Measurements from ENCODE around the gene DUSP16. TPM values are rescaled to one million over a fixed set of nuclear protein-coding genes. Genes with fewer than 3 reads are reported as not detected.

Gene DUSP16
- total and polyA plus RNA-seq, 2 of the 8 experiments (the other 6 are each of a cell fraction or from before 2014, with no cell fraction given) = 31.6 to 55.9 TPM

DNA sequence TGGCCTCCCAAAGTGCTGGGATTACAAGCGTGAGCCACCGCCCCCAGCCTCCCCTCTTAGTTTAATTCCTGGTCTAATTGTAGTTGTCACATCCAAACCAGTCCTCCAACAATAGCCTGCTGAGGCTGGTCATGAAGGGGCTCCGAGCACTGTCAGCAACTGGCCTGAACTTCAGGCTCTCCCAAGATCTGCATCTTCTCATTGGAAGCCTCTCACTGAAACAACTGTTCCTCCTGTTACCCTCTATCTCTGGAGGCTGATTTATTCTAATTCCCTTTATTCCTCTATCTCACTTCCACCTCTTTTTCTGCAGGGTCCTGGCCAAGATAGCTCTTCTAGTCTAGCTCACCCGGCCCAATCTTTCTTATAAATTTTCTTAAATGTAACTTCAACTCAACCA, 89.4 kb downstream of the DUSP16 start:
- DNase-seq (ENCODE audit: low read depth in 1 of 2, low spot score in 2 of 2) = no peak
- H2BK15ac ChIP-seq (ENCODE audit: low read length) = no peak overlapping the region
- peaks cover 0 to 3% (median 0%) of the 10 kb centered on the region in 4 experiments; a peak in 2 of 7 replicates for H3K4me1 ChIP-seq (replicated peaks in 1 of 4; ENCODE audit: control insufficient read depth in 3 of 4, insufficient read depth in 4 of 4, low read length in 3 of 4)
- H2BK5ac ChIP-seq (ENCODE audit: low read depth, low read length) = no peak overlapping the region
- CTCF ChIA-PET (ENCODE audit: partially characterized antibody) = interaction anchor here (1.0 to 2.0 kb wide), 6 partner anchors 13 to 232 kb away, joined by 3 to 7 read pairs (median 4); no protein-coding TSS in a partner anchor
- H3K79me1 ChIP-seq (ENCODE audit: low read depth, low read length) = no peaks in the 10 kb centered on the region; the same call in 1 of the 2 replicates
- no peak overlapping the region for H3K18ac ChIP-seq (ENCODE audit: extremely low read depth, low read length)
- no peak overlapping the region for H3K56ac ChIP-seq (replicated peaks; ENCODE audit: insufficient read length, low read depth, low read length)
- no peak overlapping the region for H3K27ac ChIP-seq (ENCODE audit: low read depth, low read length)
- no peak overlapping the region for H3K9ac ChIP-seq (replicated peaks in 1 of 4; ENCODE audit: extremely low read depth in 1 of 4, low read depth in 3 of 4, low read length in 3 of 4)
- no peak overlapping the region for H3K4me2 ChIP-seq (ENCODE audit: insufficient read depth in 1 of 2, low read depth in 2 of 2, low read length in 2 of 2)
- no peaks in the 10 kb centered on the region for H4K20me1 ChIP-seq (replicated peaks in 1 of 2; ENCODE audit: control insufficient read depth in 1 of 2, insufficient read depth in 2 of 2, low read length in 2 of 2)
- H3K4me3 ChIP-seq (ENCODE audit: extremely low read depth in 1 of 4, insufficient read depth in 2 of 4, low read depth in 3 of 4, low read length in 4 of 4) = no peak overlapping the region
- no peak overlapping the region for H3K4ac ChIP-seq (replicated peaks; ENCODE audit: insufficient read length, low read depth, low read length)
- no peak overlapping the region for H2AK5ac ChIP-seq (ENCODE audit: low read depth, low read length)
- no peak overlapping the region for H4K8ac ChIP-seq (ENCODE audit: extremely low read depth, insufficient read depth, low read length)
- H3K36me3 ChIP-seq (ENCODE audit: control insufficient read depth in 2 of 4, insufficient read depth in 4 of 4, low read length in 3 of 4) = peaks cover 15 to 32% (median 30%) of the 10 kb centered on the region in 4 experiments
- no peak overlapping the region for H2BK12ac ChIP-seq (ENCODE audit: low read depth, low read length)
- FAIRE-seq = no peak
- H4K5ac ChIP-seq (ENCODE audit: insufficient read length, low read depth, low read length) = no peak overlapping the region
- POLR2A ChIA-PET (ENCODE audit: partially characterized antibody) = interaction anchor here (1.1 kb wide), 1 partner anchor 17 kb away, joined by 3 read pairs; no protein-coding TSS in a partner anchor
- TF ChIP-seq, protein P1, sequence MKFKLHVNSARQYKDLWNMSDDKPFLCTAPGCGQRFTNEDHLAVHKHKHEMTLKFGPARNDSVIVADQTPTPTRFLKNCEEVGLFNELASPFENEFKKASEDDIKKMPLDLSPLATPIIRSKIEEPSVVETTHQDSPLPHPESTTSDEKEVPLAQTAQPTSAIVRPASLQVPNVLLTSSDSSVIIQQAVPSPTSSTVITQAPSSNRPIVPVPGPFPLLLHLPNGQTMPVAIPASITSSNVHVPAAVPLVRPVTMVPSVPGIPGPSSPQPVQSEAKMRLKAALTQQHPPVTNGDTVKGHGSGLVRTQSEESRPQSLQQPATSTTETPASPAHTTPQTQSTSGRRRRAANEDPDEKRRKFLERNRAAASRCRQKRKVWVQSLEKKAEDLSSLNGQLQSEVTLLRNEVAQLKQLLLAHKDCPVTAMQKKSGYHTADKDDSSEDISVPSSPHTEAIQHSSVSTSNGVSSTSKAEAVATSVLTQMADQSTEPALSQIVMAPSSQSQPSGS (IDR thresholded peaks at IDR 0.05; ENCODE audit: low read length) = no peak
- TF ChIP-seq NRF1 (IDR thresholded peaks at IDR 0.05; ENCODE audit: low read depth, low read length) = no peak
- H3K23ac ChIP-seq (ENCODE audit: insufficient read length) = no peak overlapping the region
- no peak overlapping the region for H3K14ac ChIP-seq (ENCODE audit: insufficient read length)
- H2AFZ ChIP-seq (ENCODE audit: low read length) = no peak overlapping the region
- no peak overlapping the region for H4K91ac ChIP-seq (replicated peaks; ENCODE audit: insufficient read length, low read length)
- no peaks in the 10 kb centered on the region for H3K27me3 ChIP-seq (replicated peaks in 1 of 4; ENCODE audit: control insufficient read depth in 3 of 4, extremely low read depth in 1 of 4, insufficient read depth in 3 of 4, low read length in 3 of 4)
- WGBS, 2 experiments (ENCODE audit: extremely low coverage in 1 of 2, insufficient coverage in 1 of 2, insufficient read length in 1 of 2, insufficient replicate concordance in 2 of 2, low coverage in 1 of 2, low lambda C conversion rate in 2 of 2, missing lambda C conversion rate in 1 of 2) = 94% methylated on average over 4 of the region's 4 CpGs; no CpG with 5 or more reads in 1 of the 2 experiments
- peaks cover 7 to 10% of the 10 kb centered on the region in 2 experiments for H3K9me3 ChIP-seq (ENCODE audit: insufficient read depth in 2 of 2, low read depth in 1 of 2, low read length in 1 of 2)
- H2BK120ac ChIP-seq (replicated peaks; ENCODE audit: low read depth, low read length) = no peak overlapping the region
- no peaks in the 10 kb centered on the region; a peak in 1 of 4 replicates for H3K79me2 ChIP-seq (ENCODE audit: control insufficient read depth in 1 of 2, insufficient read depth in 2 of 2, low read length in 2 of 2)
- no peak overlapping the region for H2BK20ac ChIP-seq (ENCODE audit: low read length)
- H3K23me2 ChIP-seq (ENCODE audit: low read depth, low read length) = no peaks in the 10 kb centered on the region
